GM12878 (cell line): ENCODE measurements around the gene SPATA2. TPM values are rescaled to one million over a fixed set of nuclear protein-coding genes. Genes with fewer than 3 reads are reported as not detected.
A peak's percentile ranks its signal among the peaks of the same experiment; 100 is the strongest.

ENCODE experiments used
- BACH1 ChIP-seq: fragments of 450-650 bp; IDR thresholded peaks from 2 replicates; pipeline ENCODE4 v1.6.1; 2017; ENCODE audit warnings: mild to moderate bottlenecking, borderline replicate concordance
- BHLHE40 ChIP-seq, 2 experiments: fragments of 450-650 bp in 1 of 2; IDR thresholded peaks; 2 replicates each; pipeline ENCODE4 v1.6.1; 2011 to 2017; ENCODE audit warnings: low read depth in 2 of 2, borderline replicate concordance in 1 of 2, improper control_type of control experiment in 1 of 2, low read length in 1 of 2, mild to moderate bottlenecking in 1 of 2
- CBX3 ChIP-seq: fragments of 200-600 bp; sonication (generic); IDR thresholded peaks from 2 replicates; pipeline ENCODE4 v1.6.1; 2016; ENCODE audit warnings: low read depth, borderline replicate concordance
- CEBPB ChIP-seq, 2 experiments: fragments of 150-350 bp in 1 of 2; IDR thresholded peaks; 2 replicates each; pipeline ENCODE4 v1.6.1; 2012 to 2014; ENCODE audit warnings: low read depth in 2 of 2, low read length in 2 of 2, borderline replicate concordance in 1 of 2, inconsistent platforms in 1 of 2
- CTCF ChIP-seq, 3 experiments: IDR thresholded peaks in 2 of 3; conservative IDR thresholded peaks in 1 of 3; 2 replicates each; pipeline ENCODE4 v1.5.1; 2011; ENCODE audit warnings: low read depth in 3 of 3, low read length in 3 of 3, mild to moderate bottlenecking in 3 of 3, control low read depth in 2 of 3, moderate library complexity in 2 of 3, inconsistent platforms in 1 of 3, mixed read lengths in 1 of 3; ENCODE audit not compliant: control insufficient read depth in 2 of 3, insufficient read depth in 1 of 3; ENCODE audit errors: extremely low read depth in 1 of 3
- HDAC6 ChIP-seq: fragments of 200-600 bp; sonication (generic); IDR thresholded peaks from one replicate; pipeline ENCODE4 v1.8.0; 2017; ENCODE audit warnings: antibody characterized with exemption; ENCODE audit not compliant: unreplicated experiment
- IRF3 ChIP-seq: fragments of 450-650 bp; IDR thresholded peaks from 2 replicates; pipeline ENCODE4 v1.6.1; 2014; ENCODE audit warnings: mild to moderate bottlenecking
- JUND ChIP-seq: IDR thresholded peaks from 2 replicates; pipeline ENCODE4 v1.6.1; 2012; ENCODE audit warnings: low read depth, mild to moderate bottlenecking, low read length, improper control_type of control experiment, moderate library complexity
- MEF2A ChIP-seq: IDR thresholded peaks from 2 replicates; pipeline ENCODE4 v1.6.1; 2011; ENCODE audit warnings: low read depth, mild to moderate bottlenecking, low read length, moderate library complexity; ENCODE audit not compliant: insufficient read depth
- MTA2 ChIP-seq: fragments of 450-650 bp; IDR thresholded peaks from 2 replicates; pipeline ENCODE4 v1.6.1; 2016; ENCODE audit warnings: low read depth, mild to moderate bottlenecking, moderate library complexity
- NFIC ChIP-seq: IDR thresholded peaks from 2 replicates; pipeline ENCODE4 v1.6.1; 2012; ENCODE audit warnings: low read depth, mild to moderate bottlenecking, inconsistent platforms, low read length, moderate library complexity
- NFYB ChIP-seq: IDR thresholded peaks from 2 replicates; pipeline ENCODE4 v1.6.1; 2011; ENCODE audit warnings: low read depth, mild to moderate bottlenecking, low read length, improper control_type of control experiment, moderate library complexity; ENCODE audit not compliant: insufficient read depth
- PAX5 ChIP-seq: IDR thresholded peaks from 2 replicates; pipeline ENCODE4 v1.6.1; 2011; ENCODE audit warnings: low read depth, low read length, borderline replicate concordance
- POLR2AphosphoS5 ChIP-seq: IDR thresholded peaks from 2 replicates; pipeline ENCODE4 v1.6.1; 2011; ENCODE audit warnings: mild to moderate bottlenecking, low read length, inconsistent platforms
- RBBP5 ChIP-seq: fragments of 200-600 bp; sonication (generic); conservative IDR thresholded peaks from 2 replicates; pipeline ENCODE4 v1.6.1; 2016
- STAT3 ChIP-seq: IDR thresholded peaks from 2 replicates; pipeline ENCODE4 v1.6.1; 2011; ENCODE audit warnings: low read depth, low read length, improper control_type of control experiment
- USF1 ChIP-seq: IDR thresholded peaks from 2 replicates; pipeline ENCODE4 v1.6.1; 2011; ENCODE audit warnings: borderline replicate concordance, low read depth, mild to moderate bottlenecking, moderate library complexity, mixed read lengths, low read length; ENCODE audit not compliant: insufficient read depth; ENCODE audit errors: extremely low read length
- ZBED1 ChIP-seq: IDR thresholded peaks from 2 replicates; pipeline ENCODE4 v1.6.1; 2016; ENCODE audit warnings: borderline replicate concordance
- ZBTB40 ChIP-seq: fragments of 450-650 bp; IDR thresholded peaks from 2 replicates; pipeline ENCODE4 v1.6.1; 2016; ENCODE audit warnings: mild to moderate bottlenecking, moderate library complexity, borderline replicate concordance
- polyA plus RNA-seq, 11 experiments: library from polyadenylated mRNA; depleted of rRNA in 4 of 11; unstranded in 6 of 11; stranded (reverse) in 5 of 11; fragments of >200 nt; fragmentation: Nextera tagmentation in 4 of 11; fragmentation: Illumina TruSeq in 1 of 11; extraction: Ambion mirVana in 4 of 11; extraction: Trizol in 1 of 11; gene quantifications; 1 replicate in 1 of 11; 2 replicates in 10 of 11; pipeline versions ENCODE4 v1.2.1 to v1.2.3, GENCODE V29; 2011 to 2016; ENCODE audit warnings: inconsistent platforms in 2 of 11, missing spikeins in 2 of 11, low read depth in 1 of 11
- total RNA-seq, 4 experiments: library from RNA; depleted of rRNA in 3 of 4; stranded (reverse); fragments of >200 nt in 3 of 4; fragmentation: Illumina TruSeq in 1 of 4; extraction: Trizol in 1 of 4; gene quantifications; 2 replicates each; pipeline versions ENCODE4 v1.2.1 to v1.2.3, GENCODE V29; 2013 to 2021

The SPATA2 gene
- total and polyA plus RNA-seq, 10 of the 15 experiments (the other 5 are each of a cell fraction or from before 2014, with no cell fraction given), result 0.93 to 11.7 (median 5.6) TPM

GRCh38 chr20:49936153-49937026 is 21.1 kb upstream of the SPATA2 start, which contains the start of gene RNF114 (continued):
- TF ChIP-seq ZBTB40, result no peak
- peak; percentile 73; the same call in 1 of the 2 replicates for TF ChIP-seq BACH1
- TF ChIP-seq BHLHE40 (IDR thresholded peaks at IDR 0.05; ENCODE audit: borderline replicate concordance in 1 of 2, low read depth in 2 of 2, low read length in 1 of 2), result peak; percentile 36 to 61; a peak in 3 of 4 replicates
- no peak for TF ChIP-seq ZBED1
- TF ChIP-seq MEF2A, result no peak
- TF ChIP-seq CBX3, result no peak
- TF ChIP-seq CEBPB (IDR thresholded peaks at IDR 0.05; ENCODE audit: borderline replicate concordance in 1 of 2, low read depth in 2 of 2, low read length in 2 of 2), result no peak
- no peak for TF ChIP-seq NFIC
- TF ChIP-seq IRF3, result no peak
- no peak for TF ChIP-seq STAT3
- no peak for TF ChIP-seq JUND
- peak; percentile 4 for TF ChIP-seq USF1
- TF ChIP-seq RBBP5, result no peak
- TF ChIP-seq NFYB, result no peak
- no peak for TF ChIP-seq MTA2
- TF ChIP-seq CTCF (IDR thresholded peaks at IDR 0.05 in 2 of 3, conservative IDR thresholded peaks at IDR 0.05 in 1 of 3; ENCODE audit: control insufficient read depth in 2 of 3, extremely low read depth in 1 of 3, insufficient read depth in 1 of 3, low read depth in 3 of 3, low read length in 3 of 3), result no peak; a peak in 1 of 6 replicates
- peak; percentile 89 for TF ChIP-seq POLR2AphosphoS5
- no peak for TF ChIP-seq PAX5
- no peak for TF ChIP-seq HDAC6
